T-helper 9 cell (primary cell): ENCODE results near the gene ADK.

Experiments
- DNase-seq: peaks from one replicate; pipeline ENCODE4 v3.0.0-alpha.2; 2020

Gene ADK

GRCh38 chr10:74753442-74754211, 602.6 kb downstream of the ADK start:
- DNase-seq, result no peak

- DNase-seq, result no peak
These were observed 603.4 kb downstream of the ADK start for GRCh38 chr10:74754381-74754821.

GRCh38 chr10:74755273-74755672, 604.3 kb downstream of the ADK start:
- DNase-seq, result no peak
